GM20431 (cell line): ENCODE measurements around the gene ANO7.

Experiments
- in situ Hi-C: fragments of 300-500 bp; cut with MseI, MboI; formaldehyde crosslinking; loops from one replicate; pipeline ENCODE4 v1.15.0; 2020; ENCODE audit warnings: low sequenced_read_pairs; ENCODE audit not compliant: unreplicated experiment

ANO7 gene

DNA sequence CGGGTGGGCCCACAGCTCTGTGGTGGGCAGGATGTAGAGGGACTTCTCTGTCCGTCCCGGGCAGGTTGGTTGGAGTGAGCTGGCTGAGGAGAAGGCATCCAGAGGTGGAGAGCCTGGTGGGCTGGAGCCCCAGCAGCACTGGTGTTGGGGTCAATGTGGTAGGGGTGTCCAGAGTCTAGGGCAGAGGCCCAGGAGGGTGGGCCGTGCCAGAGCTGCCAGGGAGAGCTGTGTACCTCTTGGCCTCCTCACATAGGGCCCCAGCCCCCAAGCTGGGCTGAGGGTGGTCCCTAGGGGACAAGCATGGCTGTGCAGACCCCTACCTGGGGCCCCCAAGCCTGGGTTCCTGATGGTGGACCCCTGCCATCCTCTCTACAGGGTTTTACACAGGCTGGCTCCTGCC is 16.0 kb downstream of the ANO7 start:
- in situ Hi-C loops: no loop called here

DNA sequence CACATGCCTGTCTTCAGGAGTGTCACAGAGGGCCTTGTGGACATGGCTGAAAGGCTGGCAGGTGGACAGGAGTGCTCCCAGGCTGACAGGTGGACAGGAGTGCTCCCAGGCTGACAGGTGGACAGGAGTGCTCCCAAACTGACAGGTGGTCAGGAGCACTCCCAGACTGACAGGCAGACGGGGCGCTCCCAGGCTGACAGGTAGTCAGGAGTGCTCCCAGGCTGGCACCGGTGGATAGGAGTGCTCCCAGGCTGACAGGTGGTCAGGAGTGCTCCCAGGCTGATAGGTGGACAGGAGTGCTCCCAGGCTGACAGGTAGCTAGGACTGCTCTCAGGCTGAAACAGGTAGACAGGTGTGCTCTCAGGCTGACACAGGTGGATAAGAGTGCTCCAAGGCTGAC is 16.6 kb downstream of the ANO7 start:
- in situ Hi-C loops: no loop called here

DNA sequence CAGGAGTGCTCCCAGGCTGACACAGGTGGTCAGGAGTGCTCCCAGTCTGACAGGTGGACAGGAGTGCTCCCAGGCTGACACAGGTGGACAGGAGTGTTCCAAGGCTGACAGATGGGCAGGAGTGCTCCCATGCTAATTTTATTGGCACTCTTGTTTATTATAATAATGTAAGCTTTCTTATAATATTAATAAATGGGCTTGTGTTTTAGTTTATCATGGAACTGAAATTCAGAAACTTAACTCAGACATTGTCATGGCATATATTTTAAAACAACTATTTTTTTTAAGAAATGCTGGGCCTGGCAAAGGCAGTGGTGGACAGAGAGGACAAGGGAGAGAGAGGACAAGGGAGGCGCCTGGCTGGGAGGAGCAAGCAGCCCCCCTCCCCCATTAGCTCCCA is 18.7 kb downstream of the ANO7 start:
- in situ Hi-C loops: no loop called here

DNA sequence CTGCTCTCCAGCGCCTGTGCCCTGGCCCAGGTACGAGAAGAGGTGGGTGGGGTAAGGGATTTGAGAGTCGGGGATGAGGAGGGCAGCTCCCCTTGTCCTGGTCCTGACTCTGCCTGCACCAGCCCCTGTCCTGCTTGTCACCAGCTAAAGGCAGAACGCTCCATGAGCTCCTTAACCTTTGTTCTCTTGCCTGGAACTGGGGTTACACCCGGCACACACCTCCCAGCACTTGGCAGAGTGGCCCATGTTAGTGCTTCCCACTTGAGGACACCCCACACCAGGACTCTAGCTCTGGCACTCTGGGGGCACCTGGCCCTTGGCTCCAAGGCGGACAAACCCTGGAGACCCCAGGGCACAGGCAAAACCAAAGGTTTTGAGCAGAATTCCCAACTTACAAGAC is 19.2 kb downstream of the ANO7 start:
- in situ Hi-C loops: no loop called here

DNA sequence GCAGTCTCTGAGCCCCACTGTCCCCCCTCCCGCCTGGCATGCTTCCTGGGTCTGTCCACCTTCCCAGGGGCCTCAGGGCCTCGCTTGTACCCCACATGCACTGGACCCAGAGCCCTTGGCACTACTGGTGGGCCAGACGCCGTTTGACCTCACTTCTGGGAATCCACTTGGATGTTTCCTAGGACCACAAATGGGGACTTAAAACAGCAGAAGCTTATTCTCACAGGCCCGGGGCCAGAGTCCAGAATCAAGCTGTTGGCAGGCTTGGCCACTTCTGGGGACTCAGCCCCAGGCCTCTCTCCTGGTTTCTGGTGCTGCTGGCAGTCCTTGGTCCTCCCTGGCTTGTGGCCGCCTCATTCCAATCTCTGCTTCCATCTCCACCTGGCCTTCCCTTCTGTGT is 19.6 kb downstream of the ANO7 start:
- in situ Hi-C loops: no loop called here

DNA sequence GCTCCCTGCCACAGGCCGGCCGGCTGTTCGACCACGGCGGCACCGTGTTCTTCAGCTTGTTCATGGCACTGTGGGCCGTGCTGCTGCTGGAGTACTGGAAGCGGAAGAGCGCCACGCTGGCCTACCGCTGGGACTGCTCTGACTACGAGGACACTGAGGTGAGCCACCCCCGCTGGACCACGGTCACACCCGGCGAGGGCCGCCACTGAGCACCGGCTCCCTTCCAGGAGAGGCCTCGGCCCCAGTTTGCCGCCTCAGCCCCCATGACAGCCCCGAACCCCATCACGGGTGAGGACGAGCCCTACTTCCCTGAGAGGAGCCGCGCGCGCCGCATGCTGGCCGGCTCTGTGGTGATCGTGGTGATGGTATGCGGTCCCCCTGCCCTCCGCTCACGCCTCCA is 20.8 kb downstream of the ANO7 start:
- in situ Hi-C loops: no loop called here

DNA sequence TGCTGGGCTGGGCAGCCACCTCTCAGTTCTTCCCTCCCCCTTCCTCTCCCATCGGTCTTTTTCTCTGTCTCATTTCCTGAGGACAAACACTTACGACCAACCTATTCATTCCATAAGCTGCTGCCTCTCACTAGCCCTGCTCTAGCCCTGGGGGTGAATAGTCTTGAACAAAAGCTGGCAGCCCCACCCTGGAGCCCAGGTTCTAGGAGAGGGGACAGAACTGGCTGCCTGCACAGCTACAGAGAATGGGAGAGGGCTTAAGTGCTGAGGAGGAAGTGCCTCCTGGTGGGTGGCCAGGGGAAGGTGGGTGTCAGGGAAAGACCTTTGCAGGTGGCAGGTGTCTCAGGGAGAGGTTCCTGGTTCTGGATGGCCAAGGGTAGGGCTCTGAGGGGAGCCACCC is 22.8 kb downstream of the ANO7 start:
- in situ Hi-C loops: no loop called here

DNA sequence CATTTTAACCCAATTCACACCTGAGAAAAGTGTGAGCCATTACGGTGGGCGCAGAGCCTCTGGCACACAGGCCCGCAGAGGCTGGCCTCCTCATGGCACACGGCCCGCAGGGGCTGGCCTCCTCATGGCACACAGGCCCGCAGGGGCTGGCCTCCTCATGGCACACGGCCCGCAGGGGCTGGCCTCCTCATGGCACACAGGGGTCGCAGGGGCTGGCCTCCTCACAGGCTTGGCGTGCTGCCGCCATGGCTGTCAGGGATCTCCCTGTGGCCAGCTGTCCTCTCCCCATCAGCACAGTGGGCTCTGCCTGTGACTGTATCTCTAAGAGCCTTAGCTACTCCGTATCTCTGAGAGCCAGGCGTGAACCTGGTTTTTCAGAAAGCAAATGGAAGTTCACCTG is 24.6 kb downstream of the ANO7 start:
- in situ Hi-C loops: no loop called here

DNA sequence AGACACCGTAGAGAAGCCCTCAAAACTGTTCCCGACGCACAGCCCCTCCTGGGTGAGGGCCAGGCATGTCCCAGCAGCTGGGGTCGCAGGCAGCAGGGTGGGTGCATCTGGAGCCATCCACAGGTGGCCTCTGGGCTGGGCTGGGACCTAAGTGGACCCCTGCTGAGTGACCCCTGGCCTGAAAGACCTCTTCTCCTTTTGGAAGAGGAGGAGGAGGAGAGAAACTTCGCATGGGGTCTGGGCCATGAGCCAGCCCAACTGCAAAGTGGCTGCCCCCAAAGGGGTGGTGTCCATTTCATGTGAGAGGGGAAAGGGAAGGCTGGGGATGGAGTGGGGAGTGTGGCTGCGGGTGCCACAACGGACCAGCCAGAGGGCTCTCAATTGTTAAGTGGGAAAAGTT is 25.1 kb downstream of the ANO7 start:
- in situ Hi-C loops: no loop called here

DNA sequence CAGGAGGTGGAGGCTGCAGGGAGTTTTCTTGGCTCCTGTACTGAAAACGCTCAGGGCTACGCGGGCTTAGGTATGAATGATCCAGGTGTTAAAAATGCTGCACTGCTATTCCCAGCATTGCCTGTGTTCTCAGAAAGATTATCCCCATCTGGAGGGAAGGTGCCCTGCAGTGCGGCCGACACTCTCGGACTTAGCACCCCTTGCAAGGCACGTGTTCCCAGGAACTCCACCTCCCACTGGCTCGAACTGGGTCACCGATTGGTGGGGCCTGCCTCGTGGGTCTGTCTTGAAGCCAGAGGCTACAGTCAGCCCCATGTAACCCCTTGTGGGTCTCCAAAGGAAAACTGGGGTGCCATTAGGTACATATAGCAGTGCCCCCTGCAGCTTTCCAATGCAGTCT is 25.7 kb downstream of the ANO7 start:
- in situ Hi-C loops: no loop called here

DNA sequence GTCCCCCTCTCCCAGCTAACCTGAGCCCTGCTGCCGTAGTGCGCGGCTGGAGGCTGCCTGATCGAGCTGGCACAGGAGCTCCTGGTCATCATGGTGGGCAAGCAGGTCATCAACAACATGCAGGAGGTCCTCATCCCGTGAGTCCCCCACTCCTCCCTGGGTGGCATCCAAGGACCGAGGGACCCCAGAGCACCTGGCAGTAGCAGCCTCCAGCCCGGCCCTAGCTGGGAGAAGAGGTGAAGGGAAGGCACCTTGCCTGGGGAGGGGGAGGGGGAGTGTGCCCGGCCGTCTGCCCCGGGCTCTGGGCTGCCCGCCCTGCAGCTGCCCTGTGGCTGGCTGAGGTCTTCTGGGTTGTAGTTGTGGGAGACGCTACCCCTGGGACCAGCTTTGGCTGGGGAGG is 26.3 kb downstream of the ANO7 start:
- in situ Hi-C loops: no loop called here

DNA sequence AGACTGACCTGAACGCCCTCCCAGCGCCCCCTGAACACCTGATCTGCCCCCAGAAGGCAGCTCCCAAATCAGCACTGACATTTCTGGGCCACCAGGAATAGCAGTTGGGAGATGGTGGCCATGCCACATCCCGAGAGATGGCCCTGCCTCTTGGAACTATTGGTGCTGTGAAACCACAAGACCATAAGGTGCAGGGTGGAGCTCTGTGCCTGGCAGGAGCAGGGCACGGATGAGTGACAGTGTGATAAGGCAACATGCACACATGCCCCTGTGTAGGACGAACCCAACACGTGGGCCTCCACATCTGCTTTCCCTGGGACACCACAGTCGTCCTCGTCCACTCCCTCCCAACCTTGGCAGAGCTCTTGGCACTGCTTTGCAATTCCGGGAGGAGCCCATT is 26.9 kb downstream of the ANO7 start:
- in situ Hi-C loops: no loop called here

DNA sequence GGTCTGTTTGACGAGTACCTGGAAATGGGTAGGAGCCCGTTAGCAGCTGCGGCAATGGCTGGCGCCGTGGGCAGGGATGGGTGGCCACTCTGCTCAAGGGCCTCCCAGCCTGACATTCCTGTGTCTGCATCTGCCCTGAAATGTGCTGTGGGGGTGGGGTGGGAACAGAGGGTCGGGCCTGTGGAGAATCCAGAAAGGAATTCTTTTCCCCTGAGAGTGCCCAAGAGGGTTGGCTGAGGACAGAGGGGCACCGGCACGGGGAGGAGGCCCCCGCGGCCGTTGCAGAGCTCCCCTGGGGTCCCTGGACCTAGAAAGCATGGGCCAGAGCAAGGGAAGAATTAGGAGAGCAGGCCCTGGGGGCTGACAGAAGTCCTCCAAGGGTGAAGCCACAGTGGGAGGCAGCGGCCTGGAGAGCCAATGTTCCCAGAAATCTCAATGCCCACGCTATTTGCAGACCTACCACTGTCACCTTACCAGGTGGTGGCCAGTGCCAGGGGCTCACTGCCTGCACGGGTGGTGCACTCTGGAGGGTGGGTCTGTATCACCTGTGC is 27.8 kb downstream of the ANO7 start:
- in situ Hi-C loops: no loop called here

DNA sequence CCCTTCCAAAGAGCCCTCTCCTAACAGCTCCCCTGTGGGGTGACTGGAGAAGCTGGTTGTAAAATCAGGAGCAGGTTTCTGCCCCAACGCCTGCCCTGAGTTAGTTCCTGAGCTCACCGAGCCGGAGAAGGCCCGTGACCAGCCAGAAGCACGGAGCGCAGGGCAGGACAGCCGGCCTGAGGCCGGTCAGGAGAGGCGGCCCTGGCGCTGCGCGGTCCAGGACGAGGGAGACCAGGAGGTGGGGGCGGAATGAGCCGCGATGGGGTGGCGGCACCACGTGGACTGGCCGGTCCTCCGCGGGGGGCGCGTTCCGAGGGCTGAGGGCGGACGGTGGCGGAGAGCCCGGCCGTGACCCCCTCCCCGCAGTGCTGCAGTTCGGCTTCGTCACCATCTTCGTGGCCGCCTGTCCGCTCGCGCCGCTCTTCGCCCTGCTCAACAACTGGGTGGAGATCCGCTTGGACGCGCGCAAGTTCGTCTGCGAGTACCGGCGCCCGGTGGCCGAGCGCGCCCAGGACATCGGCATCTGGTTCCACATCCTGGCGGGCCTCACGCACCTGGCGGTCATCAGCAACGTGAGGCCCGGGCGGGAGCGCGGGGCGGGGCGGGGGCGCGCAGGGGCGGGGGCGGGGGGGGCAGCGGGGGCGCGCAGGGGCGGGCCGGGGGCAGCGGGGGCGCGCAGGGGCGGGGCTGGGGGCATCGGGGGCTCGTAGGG is 29.0 kb downstream of the ANO7 start:
- in situ Hi-C loops: no loop called here

DNA sequence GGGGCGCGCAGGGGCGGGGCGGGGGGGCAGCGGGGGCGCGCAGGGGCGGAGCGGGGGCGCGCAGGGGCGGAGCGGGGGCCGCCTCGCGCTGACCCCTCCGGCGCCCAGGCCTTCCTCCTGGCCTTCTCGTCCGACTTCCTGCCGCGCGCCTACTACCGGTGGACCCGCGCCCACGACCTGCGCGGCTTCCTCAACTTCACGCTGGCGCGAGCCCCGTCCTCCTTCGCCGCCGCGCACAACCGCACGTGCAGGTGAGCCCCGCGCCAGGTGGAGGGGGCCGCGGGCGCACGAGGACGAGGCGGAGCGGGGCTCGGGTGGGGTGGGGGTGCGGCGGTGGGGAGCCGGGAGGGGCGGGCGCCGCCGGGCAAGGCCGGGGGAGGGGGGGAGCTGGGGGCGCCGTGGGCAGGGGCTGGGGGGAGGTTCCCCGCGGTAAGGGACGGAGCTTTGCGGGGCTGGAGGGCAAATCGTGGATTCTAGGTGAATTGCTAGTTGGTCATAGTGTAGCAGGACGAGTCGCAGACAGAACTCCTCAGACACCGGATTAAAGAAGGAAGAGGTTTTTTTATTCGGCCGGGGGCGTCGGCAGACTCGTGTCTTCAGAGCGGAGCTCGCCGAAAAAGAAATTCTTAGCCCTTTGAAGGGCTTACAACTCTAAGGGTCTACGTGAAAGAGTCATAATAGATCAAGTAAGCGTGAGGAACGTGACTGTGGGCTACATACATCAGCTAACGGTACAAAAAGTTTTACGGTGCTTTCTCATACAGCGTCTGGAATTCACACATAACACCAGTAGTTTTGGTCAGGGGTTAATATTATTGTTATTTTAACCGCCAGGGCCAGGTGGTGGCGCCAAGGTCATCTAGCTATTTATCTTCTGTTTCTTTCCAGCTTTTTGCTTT is 29.9 kb downstream of the ANO7 start:
- in situ Hi-C loops: no loop called here

DNA sequence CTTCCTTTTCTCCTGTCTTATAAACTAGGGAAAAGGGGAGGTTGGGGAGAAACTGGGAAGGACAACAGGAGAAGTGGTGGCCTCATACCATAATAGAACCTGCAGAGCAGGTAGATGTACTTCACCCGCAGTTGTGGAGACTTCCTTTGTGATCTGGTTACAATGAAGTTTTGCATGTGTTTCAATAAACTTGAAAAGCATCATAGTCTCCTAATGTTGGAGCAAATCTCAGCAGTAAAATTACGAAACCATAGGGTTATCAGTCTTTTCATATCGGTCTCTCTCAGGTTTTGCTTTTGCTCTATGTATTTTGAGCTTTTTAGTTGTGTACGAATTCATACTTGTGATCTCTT is 30.5 kb downstream of the ANO7 start:
- in situ Hi-C loops: no loop called here

DNA sequence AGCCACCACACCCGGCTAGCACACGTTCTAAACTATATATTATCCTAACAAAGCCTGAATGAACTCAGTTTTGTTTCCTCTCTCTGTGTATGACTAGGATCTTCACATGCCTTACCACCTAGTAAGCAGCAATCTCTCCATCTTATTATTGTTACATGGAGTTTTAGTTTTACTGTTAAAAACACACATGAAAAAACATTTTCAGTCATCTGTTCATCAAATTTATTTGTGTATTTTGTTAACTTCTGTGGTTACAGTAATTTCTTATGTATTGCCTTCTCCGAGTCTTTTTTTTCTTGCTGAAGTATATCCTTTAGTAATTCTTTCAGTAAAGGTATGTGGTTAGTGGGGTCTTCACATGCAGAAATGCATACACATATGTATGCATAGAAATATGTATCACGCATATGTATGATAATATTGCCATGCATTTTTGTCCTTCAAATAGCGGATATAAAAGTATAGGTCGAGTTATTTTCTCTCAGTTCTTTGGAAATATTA is 31.4 kb downstream of the ANO7 start:
- in situ Hi-C loops: no loop called here

DNA sequence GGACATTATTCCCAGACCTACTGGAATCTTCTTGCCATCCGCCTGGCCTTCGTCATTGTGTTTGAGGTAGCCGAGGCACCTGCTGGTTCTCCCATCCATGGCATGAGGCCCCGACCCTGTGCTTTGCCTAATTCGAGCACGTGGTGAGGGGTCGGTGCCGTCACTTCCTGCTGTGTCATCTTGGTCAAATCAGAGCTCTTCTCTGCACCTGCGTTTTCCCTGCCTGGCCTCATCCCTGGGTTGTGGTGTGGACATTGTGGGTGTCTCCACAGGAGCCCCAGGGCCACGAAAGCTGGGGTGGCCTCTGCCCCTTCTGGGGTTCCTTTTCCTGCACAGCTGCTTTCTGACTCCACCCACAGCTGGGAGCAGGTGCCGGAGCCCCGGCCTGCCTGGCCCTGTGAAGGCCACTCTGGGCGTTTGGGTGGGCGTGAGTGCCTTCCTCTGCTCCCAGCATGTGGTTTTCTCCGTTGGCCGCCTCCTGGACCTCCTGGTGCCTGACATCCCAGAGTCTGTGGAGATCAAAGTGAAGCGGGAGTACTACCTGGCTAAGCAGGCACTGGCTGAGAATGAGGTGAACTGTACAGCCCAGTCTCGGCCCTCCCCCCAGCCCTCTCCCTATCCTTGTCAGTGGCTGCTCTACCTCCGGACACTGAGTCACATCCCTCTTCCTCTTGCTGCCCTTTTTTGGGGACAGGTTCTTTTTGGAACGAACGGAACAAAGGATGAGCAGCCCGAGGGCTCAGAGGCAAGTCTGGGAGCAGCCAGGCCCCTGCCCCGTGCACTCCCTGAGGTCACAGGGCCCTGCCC is 34.9 kb downstream of the ANO7 start:
- in situ Hi-C loops: no loop called here

DNA sequence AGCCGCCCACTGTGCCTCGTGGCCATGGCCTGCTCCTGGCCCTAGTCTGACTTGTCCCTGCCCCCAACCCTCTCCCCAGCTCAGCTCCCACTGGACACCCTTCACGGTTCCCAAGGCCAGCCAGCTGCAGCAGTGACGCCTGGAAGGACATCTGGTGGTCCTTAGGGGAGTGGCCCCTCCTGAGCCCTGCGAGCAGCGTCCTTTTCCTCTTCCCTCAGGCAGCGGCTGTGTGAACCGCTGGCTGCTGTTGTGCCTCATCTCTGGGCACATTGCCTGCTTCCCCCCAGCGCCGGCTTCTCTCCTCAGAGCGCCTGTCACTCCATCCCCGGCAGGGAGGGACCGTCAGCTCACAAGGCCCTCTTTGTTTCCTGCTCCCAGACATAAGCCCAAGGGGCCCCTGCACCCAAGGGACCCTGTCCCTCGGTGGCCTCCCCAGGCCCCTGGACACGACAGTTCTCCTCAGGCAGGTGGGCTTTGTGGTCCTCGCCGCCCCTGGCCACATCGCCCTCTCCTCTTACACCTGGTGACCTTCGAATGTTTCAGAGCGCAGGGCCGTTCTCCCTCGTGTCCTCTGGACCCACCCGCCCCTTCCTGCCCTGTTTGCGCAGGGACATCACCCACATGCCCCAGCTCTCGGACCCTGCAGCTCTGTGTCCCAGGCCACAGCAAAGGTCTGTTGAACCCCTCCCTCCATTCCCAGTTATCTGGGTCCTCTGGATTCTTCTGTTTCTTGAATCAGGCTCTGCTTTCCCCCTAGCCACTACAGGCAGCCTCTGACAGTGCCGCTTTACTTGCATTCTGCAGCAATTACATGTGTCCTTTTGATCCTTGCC is 35.8 kb downstream of the ANO7 start:
- in situ Hi-C loops: no loop called here
